Stimulated activated naive CD4-positive, alpha-beta T cell treated with Interleukin-2 at 50 U/mL for 16 hours (primary cell): ENCODE measurements around the gene MAP3K14.
A peak's percentile ranks its signal among the peaks of the same experiment; 100 is the strongest.

Experiments
- DNase-seq: peaks from one replicate; lab custom pipeline; 2025; lab: John Stamatoyannopoulos, UW

MAP3K14 gene

GRCh38 chr17:45338996-45339535, 22.2 kb upstream of the MAP3K14 start:
- DNase-seq = no peak

- DNase-seq = no peak
Measured at GRCh38 chr17:45338023-45338781, 21.4 kb upstream of the MAP3K14 start.

GRCh38 chr17:45336390-45337182, 19.8 kb upstream of the MAP3K14 start:
- DNase-seq = no peak

GRCh38 chr17:45335721-45336120, 18.9 kb upstream of the MAP3K14 start:
- DNase-seq = no peak

GRCh38 chr17:45334701-45335677, 18.2 kb upstream of the MAP3K14 start:
- DNase-seq = no peak

- DNase-seq = no peak
Measured at GRCh38 chr17:45334231-45334630, 17.4 kb upstream of the MAP3K14 start.

GRCh38 chr17:45333702-45334092, 16.9 kb upstream of the MAP3K14 start:
- DNase-seq = no peak

- no peak for DNase-seq
Measured at GRCh38 chr17:45332989-45333701, 16.3 kb upstream of the MAP3K14 start.

- no peak for DNase-seq
Measured at GRCh38 chr17:45332505-45332904, 15.7 kb upstream of the MAP3K14 start.

GRCh38 chr17:45326626-45327025, 9.8 kb upstream of the MAP3K14 start:
- DNase-seq = no peak

GRCh38 chr17:45325810-45326209, 9.0 kb upstream of the MAP3K14 start:
- no peak for DNase-seq

GRCh38 chr17:45324336-45324735, 7.5 kb upstream of the MAP3K14 start:
- no peak for DNase-seq

- no peak for DNase-seq
Measured at GRCh38 chr17:45322168-45322567, 5.3 kb upstream of the MAP3K14 start.

- DNase-seq = peak; percentile 13
Measured at GRCh38 chr17:45320931-45321461, 4.2 kb upstream of the MAP3K14 start.

- DNase-seq = no peak
Measured at GRCh38 chr17:45320349-45320930, 3.6 kb upstream of the MAP3K14 start.

- no peak for DNase-seq
Measured at GRCh38 chr17:45319239-45319703, 2.5 kb upstream of the MAP3K14 start.

GRCh38 chr17:45318561-45319230, 1.9 kb upstream of the MAP3K14 start:
- DNase-seq = no peak

GRCh38 chr17:45317111-45317928, 500 bp upstream of the MAP3K14 start:
- peak; percentile 100 for DNase-seq
